Dedifferentiated amniotic fluid mesenchymal stem cell (primary cell): ENCODE measurements around the gene CYGB.
"Not testable (repeated sequence)": the region's sequence is repeated elsewhere in the genome, so short reads cannot be mapped to it uniquely, and the experiment has no call there.

Source experiments
- DNase-seq: peaks from one replicate; pipeline ENCODE4 v3.0.0-alpha.2; 2016; ENCODE audit errors: extremely low spot score

The CYGB gene

DNA sequence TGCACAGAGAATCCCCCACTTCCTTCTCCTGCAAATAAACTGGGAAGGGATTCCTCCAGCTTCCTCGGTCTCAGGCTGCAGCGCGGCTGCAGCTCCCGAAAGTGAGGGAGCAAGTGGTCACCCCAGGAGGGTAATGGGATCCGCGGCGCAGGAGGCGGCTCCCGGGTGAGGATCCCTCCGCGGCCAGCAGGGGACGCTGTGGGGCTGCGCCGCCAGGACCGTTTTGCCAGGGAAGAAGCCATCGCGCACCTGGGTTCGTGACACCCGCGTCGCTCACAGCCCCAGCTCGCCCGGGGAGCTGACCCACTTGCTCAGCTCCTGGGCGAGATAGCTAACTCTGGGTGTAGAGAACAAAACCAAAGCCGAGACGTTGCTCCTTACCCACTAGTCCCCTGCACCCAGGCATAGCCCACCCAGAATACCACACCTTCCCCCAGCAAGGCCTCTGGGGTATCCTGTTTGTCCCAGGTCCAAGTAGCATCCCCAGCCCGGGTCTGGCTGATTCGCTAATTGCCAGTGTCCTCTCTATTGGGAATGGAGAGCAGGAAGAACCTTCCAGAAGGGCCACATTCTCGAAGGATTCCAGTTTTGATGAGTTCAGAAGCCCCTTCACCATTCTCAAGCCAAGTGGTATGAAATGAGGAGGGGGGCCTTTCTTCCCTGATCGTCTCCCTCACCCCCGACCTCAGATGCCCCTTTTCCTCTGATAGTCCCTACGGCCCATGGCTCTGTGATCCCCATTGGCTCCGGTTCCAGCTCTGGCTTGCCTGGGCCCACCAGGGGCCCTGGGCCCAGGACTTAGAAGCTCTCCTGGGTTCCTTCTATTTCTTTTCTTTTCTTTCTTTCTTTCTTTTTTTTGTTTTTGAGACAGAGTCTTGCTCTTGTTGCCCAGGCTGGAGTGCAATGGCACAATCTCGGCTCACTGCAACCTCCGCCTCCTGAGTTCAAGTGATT, 14.1 kb downstream of the CYGB start:
- DNase-seq, result no peak

DNA sequence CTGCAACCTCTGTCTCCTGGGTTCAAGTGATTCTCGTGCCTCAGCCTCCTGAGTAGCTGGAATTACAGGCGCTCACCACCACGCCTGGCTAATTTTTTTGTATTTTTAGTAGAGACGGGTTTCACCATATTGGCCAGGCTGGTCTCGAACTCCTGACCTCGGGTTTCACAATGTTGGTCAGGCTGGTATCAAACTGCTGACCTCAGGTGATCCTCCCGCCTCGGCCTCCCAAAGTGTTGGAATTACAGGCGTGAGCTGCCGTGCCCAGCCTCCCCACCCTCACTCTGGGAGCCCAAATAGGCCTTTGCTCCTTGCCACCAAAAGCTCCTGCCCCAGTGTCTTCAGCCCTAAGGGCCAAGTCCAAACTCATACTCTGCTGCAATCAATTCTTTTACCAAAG, 15.8 kb downstream of the CYGB start:
- DNase-seq, result not testable (repeated sequence)

DNA sequence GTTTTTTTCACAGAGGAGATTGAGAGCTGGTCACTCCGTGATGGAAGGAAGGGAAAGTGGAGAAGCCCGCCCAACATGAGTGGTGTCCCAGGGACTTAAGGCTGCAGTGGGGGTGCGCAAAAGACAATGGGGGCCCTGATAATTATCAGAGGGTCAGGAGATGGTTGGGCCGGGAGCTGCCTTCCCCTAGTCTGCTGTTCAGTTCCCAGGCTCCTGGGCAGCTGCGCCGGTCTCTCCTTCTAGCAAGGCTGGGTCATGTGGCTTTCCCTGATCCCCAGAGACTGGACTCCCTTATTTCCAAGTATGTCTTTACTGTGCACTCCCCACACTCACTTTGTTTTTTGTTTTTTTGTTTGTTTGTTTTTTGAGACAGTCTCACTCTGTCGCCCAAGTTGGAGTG, 16.2 kb downstream of the CYGB start:
- DNase-seq, result no peak

GRCh38 chr17:76519048-76519966, 18.2 kb downstream of the CYGB start:
- no peak for DNase-seq

- no peak for DNase-seq
Measured at GRCh38 chr17:76517638-76518038, 19.9 kb downstream of the CYGB start.

- peak; percentile 81 for DNase-seq
Measured at GRCh38 chr17:76515274-76515949, 22.1 kb downstream of the CYGB start.

DNA sequence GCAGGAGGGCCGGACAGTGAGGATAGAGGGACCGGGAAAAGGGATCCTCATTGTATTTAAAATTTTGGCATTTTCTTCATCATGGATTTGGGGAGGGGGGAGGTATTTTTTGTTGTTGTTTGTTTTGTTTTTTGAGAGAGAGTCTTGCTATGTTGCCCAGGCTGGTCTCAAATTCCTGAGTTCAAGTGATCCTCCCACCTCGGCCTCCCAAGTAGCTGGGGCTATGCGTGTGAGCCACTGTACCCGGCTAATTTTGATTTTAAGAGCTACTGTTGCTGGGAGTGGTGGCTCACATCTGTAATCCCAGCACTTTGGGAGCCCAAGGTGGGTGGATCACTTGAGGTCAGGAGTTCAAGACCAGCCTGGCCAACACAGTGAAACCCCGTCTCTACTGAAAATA, 23.2 kb downstream of the CYGB start:
- DNase-seq, result not testable (repeated sequence)

GRCh38 chr17:76513306-76513692, 24.2 kb downstream of the CYGB start:
- no peak for DNase-seq

- DNase-seq, result no peak
Measured at GRCh38 chr17:76512366-76513305, 24.9 kb downstream of the CYGB start.

DNA sequence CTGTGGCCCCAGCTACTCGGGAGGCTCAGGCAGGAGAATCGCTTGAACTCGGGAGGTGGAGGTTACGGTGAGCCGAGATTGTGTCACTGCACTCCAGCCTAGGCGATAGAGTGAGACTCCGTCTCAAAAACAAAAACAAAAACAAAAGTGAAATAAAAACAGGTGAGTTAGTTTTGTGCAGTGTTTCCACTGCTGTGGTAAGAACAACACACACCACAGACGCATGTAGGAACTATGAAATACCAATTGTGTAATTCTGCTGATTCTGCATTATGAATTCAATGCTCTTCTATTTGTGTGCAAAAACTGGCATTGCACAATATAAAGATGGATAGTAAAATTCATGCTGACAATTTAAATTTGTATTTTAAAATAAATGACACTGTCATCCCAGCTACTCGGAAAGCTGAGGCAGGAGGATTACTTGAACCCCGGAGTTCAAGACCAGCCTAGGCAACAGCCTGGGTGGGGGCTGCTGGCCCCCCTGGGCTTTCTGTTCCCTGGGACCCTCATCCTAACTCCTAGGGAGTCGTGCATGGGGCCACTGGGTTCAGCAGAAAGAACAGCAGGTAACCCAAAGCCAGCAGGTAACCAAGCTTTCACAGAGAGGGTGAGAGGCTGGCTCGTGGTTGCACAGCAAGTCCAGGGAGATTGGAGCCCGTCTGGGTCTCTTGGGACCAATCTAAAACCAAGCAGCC, 25.7 kb downstream of the CYGB start:
- DNase-seq, result no peak

DNA sequence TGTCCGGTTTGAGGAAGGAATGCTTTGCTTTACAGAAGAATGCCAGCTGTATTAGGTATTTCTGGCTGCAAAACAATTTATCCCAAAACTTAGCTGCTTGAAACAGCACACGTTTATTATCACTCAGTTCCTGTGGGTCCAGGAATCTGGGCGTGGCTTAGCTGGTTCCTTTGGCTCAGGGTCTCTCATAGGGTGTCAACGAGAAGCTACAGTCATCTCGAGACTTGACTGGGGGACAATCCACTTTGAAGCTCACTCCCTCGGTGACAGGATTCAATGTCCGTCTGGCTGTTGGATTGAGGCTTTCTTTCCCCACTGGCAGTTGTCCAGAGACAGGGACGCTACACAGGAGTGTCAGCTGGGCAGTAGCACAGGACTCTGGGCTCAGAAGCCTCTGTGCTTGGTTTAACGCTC, 26.7 kb downstream of the CYGB start:
- peak; percentile 20 for DNase-seq

- not testable (repeated sequence) for DNase-seq
Measured at GRCh38 chr17:76508472-76509063, 28.9 kb downstream of the CYGB start.

GRCh38 chr17:76506408-76507345, 30.8 kb downstream of the CYGB start:
- peak; percentile 46 for DNase-seq

DNA sequence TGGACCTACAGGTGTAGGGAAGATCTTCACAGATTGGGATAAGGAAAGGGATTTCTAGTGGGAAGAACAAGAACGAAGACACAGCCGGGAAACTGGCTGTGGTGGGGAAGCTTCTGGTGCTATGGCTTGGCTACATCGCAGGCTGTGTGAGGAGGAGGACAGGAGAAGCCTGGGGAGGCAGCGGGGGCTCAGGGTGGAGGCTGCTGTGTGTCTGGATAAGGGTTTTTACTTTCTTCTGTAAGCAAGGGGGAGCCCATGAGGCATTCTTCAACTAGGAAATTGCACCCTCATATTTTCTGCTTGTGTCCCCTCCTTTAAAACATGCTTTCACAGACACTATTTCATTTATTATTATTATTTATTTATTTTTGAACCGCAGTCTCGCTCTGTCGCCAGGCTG, 33.4 kb downstream of the CYGB start:
- no peak for DNase-seq

- DNase-seq, result no peak
Measured at GRCh38 chr17:76502341-76503211, 34.9 kb downstream of the CYGB start.

- DNase-seq, result no peak
Measured at GRCh38 chr17:76501827-76502307, 35.6 kb downstream of the CYGB start.

DNA sequence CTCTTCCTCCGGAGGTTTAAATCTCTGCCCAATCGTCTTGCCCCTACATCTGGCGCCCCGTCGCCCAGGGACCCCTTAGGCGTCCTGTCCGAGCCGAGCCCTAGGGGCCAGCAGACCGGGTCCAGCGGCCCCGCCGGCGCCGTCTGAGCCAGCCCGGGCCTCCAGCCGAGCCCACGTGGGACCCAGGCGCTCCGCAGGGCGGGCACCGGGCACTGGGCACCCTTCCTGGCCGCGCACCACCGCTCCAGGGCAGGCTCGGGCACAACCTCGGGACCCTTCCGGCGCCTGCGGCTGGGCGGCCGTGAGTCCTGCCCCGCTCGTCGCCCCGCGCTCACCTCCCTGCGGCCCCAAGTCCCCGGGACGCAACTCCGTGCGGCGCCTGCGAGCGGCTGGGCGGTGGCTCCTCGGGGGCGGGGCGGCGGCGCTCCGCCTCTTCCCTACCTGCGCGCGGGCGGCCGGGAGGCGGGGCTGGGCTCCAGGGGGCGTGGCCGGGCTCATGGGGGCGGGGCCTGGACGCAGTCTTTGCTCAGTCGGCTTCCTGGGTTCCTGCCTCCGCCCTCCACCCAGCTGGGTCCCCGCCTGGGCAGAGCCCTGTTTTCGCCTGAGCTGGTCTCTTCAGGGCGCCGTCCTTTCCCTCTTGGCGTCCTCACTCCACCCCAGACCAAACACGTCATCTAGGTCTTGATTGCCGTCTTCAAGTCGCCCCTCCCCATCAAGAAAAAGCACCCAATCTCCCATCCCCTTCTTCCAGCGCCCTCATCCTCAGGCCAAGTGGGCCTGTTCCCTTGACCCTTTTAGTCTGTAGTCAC, 36.3 kb downstream of the CYGB start, which contains the start of gene RHBDF2:
Gene RHBDF2, minus strand, starts transcription at position 406 of the 809 bp plus-strand sequence. CDS start 19,899 bp downstream, outside the sequence.
- DNase-seq, result peak; percentile 38
